SK-N-DZ (cell line): ENCODE data around the gene NUP62CL. TPM values are rescaled to one million over a fixed set of nuclear protein-coding genes. Genes with fewer than 3 reads are reported as not detected.
"Not testable (repeated sequence)": the region's sequence is repeated elsewhere in the genome, so short reads cannot be mapped to it uniquely, and the experiment has no call there.

Experiments used
- DNase-seq: peaks from one replicate; pipeline ENCODE4 v3.0.0-alpha.2; 2015; ENCODE audit warnings: low spot score
- polyA plus RNA-seq, 2 experiments: library from polyadenylated mRNA; depleted of rRNA; stranded (reverse); fragments of >200 nt; gene quantifications; 2 replicates each; pipeline ENCODE4 v1.2.3, GENCODE V29; 2014

Gene NUP62CL
- polyA plus RNA-seq (2014; cell fraction: cytosol; rRNA removed) = 18.7 and 20.7 TPM in 2 replicates
- 48.0 and 52.1 TPM in 2 replicates for polyA plus RNA-seq (2014; cell fraction: nucleus; rRNA removed)

DNA sequence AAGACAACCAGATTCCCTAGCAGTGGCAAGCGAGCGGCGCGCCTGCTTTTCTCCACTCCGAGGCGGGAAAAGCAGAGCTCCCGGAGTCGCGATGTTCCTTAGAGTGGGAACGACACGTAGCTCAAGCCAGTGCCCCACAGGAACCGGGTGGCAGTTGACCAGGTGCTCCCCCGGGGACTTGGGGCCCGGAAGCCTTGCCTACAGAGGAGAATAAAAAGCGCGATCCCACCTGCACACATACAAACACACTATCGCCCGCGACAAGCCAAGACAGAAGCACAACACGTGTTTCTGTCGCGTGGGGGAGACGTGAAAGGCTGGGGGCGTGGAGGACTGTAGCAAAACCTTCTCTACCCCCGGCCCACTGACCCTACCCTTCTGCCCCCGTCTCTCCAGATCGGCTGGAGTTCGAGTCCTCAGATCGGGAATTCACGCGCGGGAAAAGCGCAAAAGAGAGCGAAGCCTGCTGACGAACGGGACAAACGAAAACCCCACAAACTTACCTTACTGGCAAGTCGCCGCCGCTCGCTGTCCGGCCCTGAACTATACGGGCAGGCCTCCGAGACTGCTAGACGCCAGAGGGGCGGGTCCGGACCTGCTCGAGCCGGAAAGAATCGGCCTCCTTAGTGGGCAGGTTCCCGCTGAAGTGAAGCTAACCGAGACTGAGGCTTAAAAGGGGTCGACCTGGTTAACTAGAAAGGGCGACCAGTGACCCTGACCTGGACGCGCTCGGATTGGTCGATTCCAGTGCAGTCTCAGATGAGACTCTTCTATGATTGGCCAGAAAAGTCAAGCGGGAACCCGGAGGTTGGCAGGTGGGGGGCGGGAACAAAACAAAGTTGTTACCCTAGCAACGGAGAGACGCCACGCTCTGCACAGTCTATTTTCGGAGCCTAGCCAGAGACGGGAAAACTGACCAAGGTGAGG, at the start of gene NUP62CL, which contains the start of gene DNAAF6:
NUP62CL (minus strand) TSS at position 664 of the 927 bp plus-strand sequence. CDS start 31,287 bp downstream, outside the sequence.
DNAAF6 (plus strand) TSS at position 842 of the 927 bp plus-strand sequence. CDS start 6,265 bp downstream, outside the sequence.
- DNase-seq = peak; percentile 89

GRCh38 chrX:107228486-107228819, 22.2 kb upstream of the NUP62CL start:
- DNase-seq = no peak

DNA sequence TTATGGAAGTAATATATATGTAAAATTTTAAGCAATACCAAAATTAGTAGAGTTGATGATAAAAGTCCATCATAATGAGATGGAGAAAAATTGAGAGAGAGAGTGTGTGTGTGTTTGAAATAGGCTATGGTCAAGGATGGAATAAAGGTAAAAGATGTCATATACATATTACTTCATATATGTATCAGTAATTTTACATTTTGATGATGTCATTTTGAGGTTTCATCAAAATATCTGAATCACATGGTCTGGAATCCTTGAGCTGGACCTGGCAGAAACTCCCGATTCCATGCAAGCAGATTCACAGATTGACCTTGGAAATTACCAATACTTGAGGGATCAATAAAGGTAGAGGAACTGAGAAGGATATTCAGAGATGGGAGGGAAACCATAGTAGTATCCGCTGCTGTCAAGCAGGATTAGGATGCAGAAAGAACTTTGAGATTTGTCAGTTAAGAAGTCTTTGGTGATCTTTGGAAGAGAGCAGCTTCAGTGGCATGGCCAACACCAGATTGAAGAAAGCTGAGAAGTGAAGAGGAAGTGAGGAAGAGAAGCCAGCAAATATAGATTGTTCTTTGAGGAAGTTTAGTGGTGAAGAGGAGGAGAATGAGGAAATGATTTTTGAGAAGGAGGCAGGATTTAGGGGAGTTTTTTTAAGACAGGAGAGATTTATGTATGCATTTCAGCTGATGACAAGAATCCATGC, 21.7 kb upstream of the NUP62CL start:
- no peak for DNase-seq

DNA sequence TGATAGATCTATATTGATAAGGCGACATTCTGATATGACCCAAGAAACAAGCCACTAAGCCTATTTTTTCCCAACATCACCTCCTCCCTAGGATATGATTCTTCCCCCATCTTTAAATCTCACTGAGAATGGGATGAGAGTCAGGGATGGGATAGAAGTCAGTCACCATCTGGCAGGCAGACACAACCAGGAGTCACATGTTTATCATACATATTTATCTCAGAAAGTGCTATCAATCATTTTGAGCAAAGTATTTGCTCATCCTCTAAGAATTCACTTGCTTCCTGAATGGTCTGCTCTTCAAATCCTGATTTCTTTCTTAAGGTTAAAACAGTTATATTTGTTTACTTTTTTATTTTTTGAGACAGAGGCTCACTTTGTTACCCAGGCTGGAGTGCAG, 20.5 kb upstream of the NUP62CL start:
- DNase-seq = peak; percentile 21

DNA sequence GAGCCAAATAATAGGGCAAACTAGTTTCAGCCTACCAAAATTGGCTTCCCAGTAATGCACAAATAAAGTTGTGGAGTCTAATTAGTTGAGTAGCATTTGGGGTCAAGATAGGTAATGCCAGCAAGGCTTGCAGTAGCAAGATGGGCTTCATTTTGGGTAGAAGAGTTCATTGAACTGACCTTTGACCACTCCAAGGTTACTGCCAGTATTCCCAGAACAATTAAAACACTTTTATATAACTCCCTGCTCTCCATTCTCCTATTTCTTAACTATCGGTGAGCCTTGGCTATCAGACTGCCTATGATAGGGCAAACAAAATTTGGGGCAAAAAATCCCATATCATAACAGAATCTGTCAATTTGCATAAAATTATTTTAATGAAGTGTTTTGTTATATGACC, 7.2 kb upstream of the NUP62CL start:
- no peak for DNase-seq

DNA sequence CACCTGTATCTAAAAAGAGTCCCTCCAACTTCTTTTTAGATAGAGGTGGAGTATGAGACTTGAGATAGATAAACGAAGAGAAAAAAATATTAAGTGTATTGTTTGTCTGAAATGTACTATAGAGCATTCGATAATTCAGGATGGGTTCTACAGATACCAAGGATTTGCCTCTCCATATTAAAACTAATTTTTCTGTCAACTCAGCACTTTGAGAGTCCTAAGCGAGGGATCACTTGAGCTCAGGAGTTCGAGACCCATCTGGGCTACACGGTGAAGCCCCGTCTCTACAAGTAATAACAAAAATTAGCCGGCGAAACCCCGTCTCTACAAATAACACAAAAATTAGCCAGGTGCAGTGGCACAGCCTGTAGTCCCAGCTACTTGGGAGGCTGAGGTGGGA, 1.7 kb upstream of the NUP62CL start:
- DNase-seq = no peak

DNA sequence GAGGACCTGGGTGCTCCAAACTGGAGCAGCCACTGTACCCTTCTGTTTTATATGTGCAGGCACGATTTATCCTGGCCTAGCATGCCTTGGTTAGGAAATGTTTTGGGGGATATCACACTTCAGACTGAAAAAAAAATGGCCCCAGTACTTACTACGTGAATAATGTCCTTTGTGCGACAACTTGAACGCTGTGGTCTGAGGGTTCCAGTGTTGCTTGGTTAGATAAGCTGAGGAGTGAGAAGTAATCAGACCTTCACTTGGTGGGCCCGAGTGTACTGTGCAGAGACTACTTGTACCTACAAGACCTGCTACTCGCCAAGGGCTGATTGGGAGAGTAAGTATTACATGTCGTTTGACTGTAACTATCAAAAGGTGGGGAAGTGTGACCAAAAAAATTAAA, 856 bp upstream of the NUP62CL start:
- no peak for DNase-seq

- DNase-seq = no peak
Observed at GRCh38 chrX:107206697-107207065, 448 bp upstream of the NUP62CL start.

- DNase-seq = no peak
Observed at GRCh38 chrX:107204068-107204605, 2.1 kb downstream of the NUP62CL start.

- no peak for DNase-seq
Observed at GRCh38 chrX:107199491-107199890, 6.7 kb downstream of the NUP62CL start.

DNA sequence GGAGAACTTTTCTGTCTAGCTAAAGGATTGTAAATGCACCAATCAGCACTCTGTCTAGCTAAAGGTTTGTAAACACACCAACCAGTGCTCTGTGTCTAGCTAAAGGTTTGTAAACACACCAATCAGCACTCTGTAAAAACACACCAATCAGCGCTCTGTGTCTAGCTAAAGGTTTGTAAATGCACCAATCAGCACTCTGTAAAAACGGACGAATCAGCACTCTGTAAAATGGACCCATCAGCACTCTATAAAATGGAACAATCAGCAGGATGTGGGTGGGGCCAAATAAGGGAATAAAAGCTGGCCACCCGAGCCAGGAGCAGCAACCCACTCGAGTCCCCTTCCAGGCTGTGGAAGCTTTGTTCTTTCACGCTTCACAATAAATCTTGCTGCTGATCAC, 8.2 kb downstream of the NUP62CL start:
- not testable (repeated sequence) for DNase-seq

DNA sequence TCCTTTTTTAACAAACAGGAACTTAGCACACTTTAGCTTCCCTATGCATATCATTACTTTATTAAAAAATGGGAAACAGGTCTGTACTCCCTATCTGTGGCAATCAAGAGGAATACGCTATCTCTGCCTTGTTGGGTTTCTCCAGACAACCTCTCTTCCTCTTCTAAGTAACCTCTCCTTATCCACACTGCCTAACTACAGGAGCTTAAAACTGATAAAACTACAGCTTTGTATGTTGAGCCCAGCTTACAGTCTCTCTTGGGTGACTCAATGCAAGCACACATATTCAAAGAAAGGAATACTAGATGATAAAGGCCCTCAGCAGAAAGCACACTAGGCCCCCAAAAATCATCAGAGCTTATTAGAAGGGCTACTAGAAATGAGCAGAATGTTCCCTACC, 8.9 kb downstream of the NUP62CL start:
- no peak for DNase-seq

DNA sequence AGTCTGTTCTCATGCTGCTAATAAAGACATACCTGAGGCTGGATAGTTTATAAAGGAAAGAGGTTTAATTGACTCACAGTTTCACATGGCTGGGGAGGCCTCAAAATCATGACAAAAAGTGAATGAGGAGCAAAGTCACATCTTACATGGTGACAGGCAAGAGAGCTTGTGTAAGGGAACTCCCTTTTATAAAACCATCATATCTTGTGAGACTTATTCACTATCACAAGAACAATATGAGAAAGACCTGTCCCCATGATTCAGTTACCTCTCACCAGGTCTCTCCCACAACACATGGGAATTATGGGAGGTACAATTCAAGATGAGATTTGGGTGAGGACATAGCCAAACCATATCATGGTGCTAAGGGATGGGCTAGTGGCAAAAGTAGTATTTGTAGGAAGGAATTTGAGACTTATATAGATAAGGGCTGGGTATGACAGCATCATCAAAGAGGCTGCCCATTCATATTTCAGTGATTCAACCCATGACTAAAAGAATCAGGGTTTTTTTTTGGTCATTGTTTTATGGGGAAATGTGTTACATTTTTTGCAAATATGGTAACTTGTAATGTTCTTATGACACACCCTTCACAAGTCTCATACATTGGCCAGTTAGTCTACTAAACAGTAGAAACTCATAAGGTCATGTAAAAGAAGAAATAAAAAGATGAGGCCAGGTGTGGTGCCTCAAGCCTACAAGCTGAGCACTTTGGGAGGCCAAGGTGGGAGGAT, 34.7 kb downstream of the NUP62CL start:
- DNase-seq = no peak

DNA sequence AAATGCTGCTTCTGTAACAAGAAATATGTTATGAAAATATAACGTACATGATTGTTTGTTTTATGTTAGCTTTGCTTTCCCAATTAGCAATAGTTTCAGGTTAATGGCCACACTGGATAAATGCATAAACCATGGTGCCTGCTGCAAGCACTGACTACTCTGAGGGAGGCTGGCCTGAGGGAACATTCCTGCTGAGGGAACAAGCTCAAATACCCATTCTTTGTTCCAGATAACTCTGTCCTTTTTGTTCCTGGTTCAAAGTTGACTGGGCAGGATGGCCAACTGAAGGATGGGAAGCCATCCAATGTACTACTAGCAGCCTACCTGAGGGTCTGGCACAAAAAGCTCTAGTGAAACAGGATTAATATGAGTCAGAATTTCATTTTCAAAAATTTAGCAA, 37.5 kb downstream of the NUP62CL start:
- DNase-seq = no peak

GRCh38 chrX:107168257-107168656, 38.0 kb downstream of the NUP62CL start:
- no peak for DNase-seq

DNA sequence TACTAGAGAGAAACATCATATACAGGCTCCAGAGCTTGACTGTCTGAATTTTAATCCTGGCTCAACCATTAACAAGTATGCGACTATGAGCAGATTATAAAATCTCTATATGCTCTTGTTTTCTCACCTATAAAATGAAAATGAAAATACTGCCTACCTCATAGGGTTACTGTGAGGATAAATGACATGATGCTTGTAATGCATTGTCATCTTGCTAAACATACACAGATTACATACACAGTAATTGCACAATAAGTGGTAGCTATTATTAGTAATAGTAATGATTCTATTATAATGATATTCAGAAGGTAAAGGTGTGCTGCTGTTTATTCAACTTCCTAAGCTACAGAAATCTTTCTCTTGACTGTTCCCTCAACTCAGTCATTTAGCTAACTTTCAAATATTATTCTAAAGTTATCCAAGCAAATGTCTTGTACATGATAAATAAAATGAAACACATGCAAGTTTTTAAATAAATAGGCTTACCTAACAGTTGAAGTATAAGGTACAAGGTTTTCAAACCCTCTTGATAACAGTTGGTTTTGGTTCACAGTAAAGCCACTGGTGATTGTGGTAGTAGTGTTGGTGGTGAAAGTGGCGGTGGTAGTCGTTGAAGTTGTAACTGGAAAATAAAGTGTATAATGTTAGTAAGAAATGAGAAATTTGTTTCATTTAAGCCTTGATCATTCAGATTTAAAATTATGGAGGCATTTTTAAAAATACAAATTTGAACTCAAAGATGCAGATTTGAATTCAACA, 38.9 kb downstream of the NUP62CL start:
- no peak for DNase-seq

GRCh38 chrX:107157618-107158017, 48.6 kb downstream of the NUP62CL start:
- DNase-seq = not testable (repeated sequence)

GRCh38 chrX:107155621-107156430, 50.4 kb downstream of the NUP62CL start:
- not testable (repeated sequence) for DNase-seq

DNA sequence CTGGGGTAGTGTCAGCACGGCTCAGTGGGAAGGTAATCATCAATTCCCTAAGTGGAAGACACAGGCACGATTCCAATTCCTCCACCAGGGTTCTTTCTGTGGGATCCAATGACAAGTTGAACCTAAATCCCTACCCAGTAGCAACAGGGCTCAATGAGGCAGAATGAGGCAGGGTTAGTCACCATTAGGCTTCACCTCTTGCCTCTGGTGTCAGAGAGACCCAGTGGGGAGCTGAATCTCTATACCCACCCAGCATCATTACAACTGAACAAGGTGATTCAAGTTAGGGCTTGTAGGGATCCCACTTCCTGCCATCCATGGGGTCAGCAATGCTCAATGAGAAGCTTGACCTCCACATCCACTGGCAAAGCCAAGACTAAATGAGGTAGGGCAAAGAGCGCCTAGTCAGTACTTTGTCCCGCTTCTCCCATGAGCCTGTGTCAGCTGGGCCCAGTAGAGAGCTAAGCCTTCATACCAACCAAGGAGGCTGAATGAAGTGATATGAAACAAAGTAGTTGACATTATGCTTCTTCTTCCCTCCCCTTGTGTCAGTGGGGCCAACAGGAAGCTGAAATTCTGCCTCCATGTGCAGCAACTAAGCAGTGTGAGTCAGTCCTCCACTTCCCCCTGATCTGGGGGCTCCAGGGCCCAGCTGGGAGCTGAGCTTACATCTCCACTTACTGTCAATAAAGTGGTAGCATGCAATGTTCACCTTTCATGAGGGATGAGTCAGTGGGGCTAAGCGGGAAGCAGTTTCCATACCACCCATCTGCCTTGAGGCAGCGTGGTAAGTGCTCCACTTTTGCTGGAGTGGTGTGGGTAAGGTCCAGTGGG, 51.2 kb downstream of the NUP62CL start:
- no peak for DNase-seq
